Left ventricle myocardium inferior (tissue), 1 donor: ENCODE measurements around the gene CSRP1. TPM values are rescaled to one million over a fixed set of nuclear protein-coding genes. Genes with fewer than 3 reads are reported as not detected.

ENCODE experiments used
- DNase-seq: peaks from one replicate; pipeline ENCODE4 v3.0.0-alpha.2; 2020
- H3K27ac ChIP-seq: fragments of 200-600 bp; replicated peaks from 2 replicates; pipeline ENCODE4 v1.8.0; 2021
- H3K27me3 ChIP-seq: fragments of 200-600 bp; 2 replicates; pipeline ENCODE4 v1.8.0; 2021; ENCODE audit warnings: low read depth
- H3K36me3 ChIP-seq: fragments of 200-600 bp; 2 replicates; pipeline ENCODE4 v1.8.0; 2021
- H3K4me1 ChIP-seq: fragments of 200-600 bp; 2 replicates; pipeline ENCODE4 v1.8.0; 2021
- H3K4me3 ChIP-seq: fragments of 200-600 bp; 2 replicates; pipeline ENCODE4 v1.8.0; 2021; ENCODE audit warnings: mild to moderate bottlenecking, moderate library complexity
- H3K9me3 ChIP-seq: fragments of 200-600 bp; replicated peaks from 2 replicates; pipeline ENCODE4 v1.8.0; 2021
- intact Hi-C: fragments of 100-400 bp; cut with micrococcal nuclease; formaldehyde crosslinking; loops from one replicate; pipeline ENCODE4 v1.11.0; 2022
- total RNA-seq: library from RNA; stranded (reverse); fragmentation: NEBNext Ultra II Directional; extraction: Animal tissue kit (Norgen Biotek cat#: 25700); gene quantifications from one replicate; pipeline ENCODE4 v1.2.1, GENCODE V29; 2021
- TF ChIP-seq, protein P1 (sequence below): fragments of 200-600 bp; IDR thresholded peaks from 2 replicates; pipeline ENCODE4 v1.8.0; 2021; ENCODE audit warnings: antibody characterized with exemption, mild to moderate bottlenecking, borderline replicate concordance
- donor health status: DM: no; HTN: yes; CAD: no; lungs with severe emphysema.

The CSRP1 gene
- total RNA-seq, 1 donor from 2014 or later: 41.0 TPM

DNA sequence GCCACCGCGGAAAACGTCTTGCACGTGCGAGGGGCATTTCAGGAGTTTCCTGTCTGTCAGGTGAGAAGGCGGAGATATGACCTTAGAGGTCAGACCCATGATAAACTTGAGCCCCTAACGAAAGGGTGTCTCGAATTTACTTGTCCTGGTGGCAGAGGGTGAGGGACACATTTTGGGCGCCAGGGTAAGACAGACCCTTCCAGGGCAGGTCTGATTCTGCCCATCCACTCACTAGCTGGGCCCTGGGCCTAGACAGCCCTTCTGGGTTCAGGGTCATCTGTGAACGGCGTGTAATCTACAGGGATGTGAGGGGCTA lies 395 bp upstream of the CSRP1 start:
- Histone ChIP-seq H3K9me3 (no peaks in the 10 kb centered on the region), H3K4me3 (peak overlapping the region; percentile 82), H3K4me1 (peaks cover 69% of the 10 kb centered on the region), H3K27ac (peak overlapping the region; percentile 93), H3K27me3 (no peaks in the 10 kb centered on the region), H3K36me3 (no peaks in the 10 kb centered on the region)
- DNase-seq: no peak
- TF ChIP-seq, protein P1, sequence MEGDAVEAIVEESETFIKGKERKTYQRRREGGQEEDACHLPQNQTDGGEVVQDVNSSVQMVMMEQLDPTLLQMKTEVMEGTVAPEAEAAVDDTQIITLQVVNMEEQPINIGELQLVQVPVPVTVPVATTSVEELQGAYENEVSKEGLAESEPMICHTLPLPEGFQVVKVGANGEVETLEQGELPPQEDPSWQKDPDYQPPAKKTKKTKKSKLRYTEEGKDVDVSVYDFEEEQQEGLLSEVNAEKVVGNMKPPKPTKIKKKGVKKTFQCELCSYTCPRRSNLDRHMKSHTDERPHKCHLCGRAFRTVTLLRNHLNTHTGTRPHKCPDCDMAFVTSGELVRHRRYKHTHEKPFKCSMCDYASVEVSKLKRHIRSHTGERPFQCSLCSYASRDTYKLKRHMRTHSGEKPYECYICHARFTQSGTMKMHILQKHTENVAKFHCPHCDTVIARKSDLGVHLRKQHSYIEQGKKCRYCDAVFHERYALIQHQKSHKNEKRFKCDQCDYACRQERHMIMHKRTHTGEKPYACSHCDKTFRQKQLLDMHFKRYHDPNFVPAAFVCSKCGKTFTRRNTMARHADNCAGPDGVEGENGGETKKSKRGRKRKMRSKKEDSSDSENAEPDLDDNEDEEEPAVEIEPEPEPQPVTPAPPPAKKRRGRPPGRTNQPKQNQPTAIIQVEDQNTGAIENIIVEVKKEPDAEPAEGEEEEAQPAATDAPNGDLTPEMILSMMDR: no peak
- intact Hi-C loops: no loop called here

DNA sequence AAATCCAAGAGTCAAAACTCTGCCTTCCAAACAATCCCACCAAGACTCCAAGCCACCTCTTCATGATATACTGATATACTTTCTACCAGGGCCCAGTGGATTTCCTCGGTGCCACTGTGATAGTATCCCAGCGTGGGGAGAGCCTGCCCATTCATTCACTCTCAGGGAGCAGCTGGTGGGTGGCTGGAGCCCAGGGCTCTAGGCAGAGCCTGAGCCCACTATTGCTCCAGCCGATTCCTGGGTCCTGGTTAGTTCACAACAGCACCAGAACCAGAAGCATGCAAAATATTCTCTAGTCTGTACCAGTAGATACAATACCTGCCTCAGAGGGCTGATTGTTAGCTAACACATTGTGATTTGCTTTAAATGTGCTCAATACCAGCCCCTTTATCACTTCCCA lies 831 bp downstream of the CSRP1 start:
- no peak for DNase-seq
- Histone ChIP-seq H3K27me3 (no peaks in the 10 kb centered on the region), H3K9me3 (no peaks in the 10 kb centered on the region), H3K4me1 (peaks cover 67% of the 10 kb centered on the region), H3K36me3 (no peaks in the 10 kb centered on the region), H3K4me3 (peak overlapping the region; percentile 82), H3K27ac (peak overlapping the region; percentile 93)
- intact Hi-C loops: no loop called here
- TF ChIP-seq, protein P1: no peak

DNA sequence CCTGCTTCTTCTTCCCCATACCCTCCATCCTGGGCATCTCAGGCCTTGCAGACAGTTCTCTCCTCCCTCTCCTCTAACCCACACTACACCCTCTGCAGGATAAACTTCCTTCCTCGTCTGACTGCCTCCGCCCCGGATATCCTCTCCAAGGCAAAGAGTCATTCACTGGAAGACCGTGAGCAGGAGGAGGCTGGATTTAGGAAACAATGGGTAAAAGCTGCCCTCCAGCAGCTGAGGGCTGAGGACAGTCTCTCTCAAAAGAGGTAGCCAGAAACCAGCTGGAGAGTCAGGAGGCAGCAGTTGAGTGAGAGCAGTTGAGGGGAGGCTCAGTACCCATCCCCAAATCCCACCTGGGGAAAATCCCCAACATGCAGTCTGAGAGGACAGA lies 1.4 kb downstream of the CSRP1 start:
- H3K36me3 ChIP-seq: no peaks in the 10 kb centered on the region
- no peak for DNase-seq
- no peaks in the 10 kb centered on the region for H3K9me3 ChIP-seq
- TF ChIP-seq, protein P1: no peak
- peak overlapping the region; percentile 82 for H3K4me3 ChIP-seq
- intact Hi-C loops: no loop called here
- peaks cover 71% of the 10 kb centered on the region for H3K4me1 ChIP-seq
- no peaks in the 10 kb centered on the region for H3K27me3 ChIP-seq
- H3K27ac ChIP-seq: peak overlapping the region; percentile 93

DNA sequence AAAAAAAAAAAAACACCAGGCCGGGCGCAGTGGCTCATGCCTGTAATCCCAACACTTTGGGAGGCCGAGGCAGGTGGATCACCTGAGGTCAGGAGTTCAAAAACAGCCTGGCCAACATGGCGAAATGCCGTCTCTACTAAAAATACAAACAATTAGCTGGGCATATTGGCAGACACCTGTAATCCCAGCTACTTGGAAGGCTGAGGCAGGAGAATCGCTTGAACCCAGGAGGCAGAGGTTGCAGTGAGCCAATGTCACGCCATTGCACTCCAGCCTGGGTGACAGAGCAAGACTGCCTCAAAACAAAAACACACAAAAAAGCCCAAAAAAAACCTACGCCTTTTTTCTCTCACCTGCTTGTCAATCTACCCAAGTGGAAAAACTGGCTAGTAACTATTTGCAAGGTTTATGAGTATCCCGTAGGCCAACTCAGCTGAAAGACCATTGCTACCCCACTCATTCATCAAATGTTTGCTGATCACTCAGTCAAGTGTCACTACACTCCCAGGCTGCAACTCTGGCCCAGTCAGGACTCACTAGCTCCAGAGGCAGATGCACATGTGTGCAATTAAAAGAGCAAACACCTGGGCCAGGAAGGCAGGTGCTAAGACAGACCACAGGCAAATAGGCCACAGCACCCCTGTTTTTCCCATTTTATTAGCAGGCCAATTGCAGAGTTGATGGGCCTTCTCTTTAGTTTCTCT lies 2.0 kb downstream of the CSRP1 start:
- Histone ChIP-seq H3K27me3 (no peaks in the 10 kb centered on the region), H3K4me3 (peak overlapping the region; percentile 82), H3K9me3 (no peaks in the 10 kb centered on the region), H3K36me3 (no peaks in the 10 kb centered on the region), H3K27ac (peak overlapping the region; percentile 93), H3K4me1 (peaks cover 77% of the 10 kb centered on the region)
- intact Hi-C loops: no loop called here
- no peak for DNase-seq
- TF ChIP-seq, protein P1: no peak

DNA sequence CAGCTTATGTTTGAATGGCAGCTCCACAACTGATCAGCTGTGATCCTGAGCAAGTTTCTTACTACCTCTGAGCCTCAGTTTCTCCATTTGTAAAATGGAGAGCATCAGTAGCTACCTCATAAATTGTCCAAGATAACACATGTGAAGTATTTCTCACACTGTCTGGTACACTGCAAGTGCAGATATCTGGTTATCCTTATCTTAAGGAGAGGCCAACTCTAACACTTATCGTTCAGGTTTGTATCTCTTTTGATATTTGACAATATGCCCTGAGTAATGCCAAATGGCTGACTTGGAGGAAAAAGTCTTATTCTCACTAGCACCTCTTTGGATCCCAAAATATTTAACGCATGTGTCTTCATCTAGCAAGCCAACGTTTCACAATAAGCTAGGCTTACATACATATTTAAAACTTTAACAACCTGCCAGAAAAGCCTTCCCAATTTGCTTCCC lies 2.7 kb downstream of the CSRP1 start:
- TF ChIP-seq, protein P1: no peak
- Histone ChIP-seq H3K36me3 (no peaks in the 10 kb centered on the region), H3K9me3 (no peaks in the 10 kb centered on the region), H3K27ac (peak overlapping the region; percentile 93), H3K4me1 (peaks cover 84% of the 10 kb centered on the region), H3K4me3 (peak overlapping the region; percentile 82), H3K27me3 (no peaks in the 10 kb centered on the region)
- no peak for DNase-seq
- intact Hi-C loops: no loop called here
